ENCODE data around the gene ARHGEF6. TPM values are rescaled to one million over a fixed set of nuclear protein-coding genes. Genes with fewer than 3 reads are reported as not detected.

ARHGEF6 gene
- total RNA-seq, 1 experiment from 2014 or later, result 0.35 TPM

DNA sequence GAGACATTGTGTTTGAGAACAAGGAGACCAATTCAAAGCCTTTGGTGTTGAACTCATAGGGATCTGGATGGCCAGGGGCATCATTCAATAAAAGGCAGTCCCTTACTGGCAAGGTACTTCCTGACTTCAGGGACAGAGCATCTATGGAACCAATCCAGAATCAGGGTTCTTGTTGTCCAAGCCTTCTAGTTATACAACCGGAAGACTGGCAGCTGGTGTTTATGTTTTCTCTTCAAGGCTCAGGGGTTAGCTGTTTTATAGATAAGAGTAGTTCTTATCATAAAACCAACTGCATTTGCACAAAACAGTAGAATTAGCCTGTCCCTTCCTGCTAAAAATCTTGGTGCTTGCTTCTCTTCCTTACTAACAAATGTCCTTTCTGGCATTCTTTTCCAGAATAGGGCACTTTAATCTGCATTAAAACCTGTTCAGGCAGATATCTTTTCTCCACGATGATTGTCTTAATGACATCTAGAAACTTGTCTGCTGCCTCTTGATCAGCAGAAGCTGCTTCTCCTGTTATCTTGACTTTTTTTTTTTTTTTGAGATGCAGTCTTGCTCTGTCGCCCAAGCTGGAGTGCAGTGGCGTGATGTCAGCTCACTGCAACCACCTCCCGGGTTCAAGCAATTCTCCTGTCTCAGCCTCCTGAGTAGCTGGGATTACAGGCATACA, 38.4 kb upstream of the ARHGEF6 start:
- BruUV-seq (replicated peaks), result no TSS peak
- Mint-ChIP-seq H3K4me1 (ENCODE audit: insufficient read depth, unreplicated experiment) (no peaks in the 10 kb centered on the region), H3K4me3 (ENCODE audit: unreplicated experiment) (no peak overlapping the region), H3K27me3 (ENCODE audit: insufficient read depth, unreplicated experiment) (no peaks in the 10 kb centered on the region), H3K27ac (ENCODE audit: low read depth, unreplicated experiment) (no peak overlapping the region), H3K9me3 (ENCODE audit: unreplicated experiment) (no peaks in the 10 kb centered on the region), H3K36me3 (ENCODE audit: insufficient read depth, unreplicated experiment) (peaks cover 5% of the 10 kb centered on the region)
- TF ChIP-seq, protein P1, sequence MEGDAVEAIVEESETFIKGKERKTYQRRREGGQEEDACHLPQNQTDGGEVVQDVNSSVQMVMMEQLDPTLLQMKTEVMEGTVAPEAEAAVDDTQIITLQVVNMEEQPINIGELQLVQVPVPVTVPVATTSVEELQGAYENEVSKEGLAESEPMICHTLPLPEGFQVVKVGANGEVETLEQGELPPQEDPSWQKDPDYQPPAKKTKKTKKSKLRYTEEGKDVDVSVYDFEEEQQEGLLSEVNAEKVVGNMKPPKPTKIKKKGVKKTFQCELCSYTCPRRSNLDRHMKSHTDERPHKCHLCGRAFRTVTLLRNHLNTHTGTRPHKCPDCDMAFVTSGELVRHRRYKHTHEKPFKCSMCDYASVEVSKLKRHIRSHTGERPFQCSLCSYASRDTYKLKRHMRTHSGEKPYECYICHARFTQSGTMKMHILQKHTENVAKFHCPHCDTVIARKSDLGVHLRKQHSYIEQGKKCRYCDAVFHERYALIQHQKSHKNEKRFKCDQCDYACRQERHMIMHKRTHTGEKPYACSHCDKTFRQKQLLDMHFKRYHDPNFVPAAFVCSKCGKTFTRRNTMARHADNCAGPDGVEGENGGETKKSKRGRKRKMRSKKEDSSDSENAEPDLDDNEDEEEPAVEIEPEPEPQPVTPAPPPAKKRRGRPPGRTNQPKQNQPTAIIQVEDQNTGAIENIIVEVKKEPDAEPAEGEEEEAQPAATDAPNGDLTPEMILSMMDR (IDR thresholded peaks at IDR 0.05; ENCODE audit: unreplicated experiment), result no peak
- DNase-seq (ENCODE audit: unreplicated experiment), result no peak
- ChIA-PET POLR2A (no interaction called here), CTCF (no interaction called here)
- intact Hi-C loops (cut with micrococcal nuclease), result no loop called here

DNA sequence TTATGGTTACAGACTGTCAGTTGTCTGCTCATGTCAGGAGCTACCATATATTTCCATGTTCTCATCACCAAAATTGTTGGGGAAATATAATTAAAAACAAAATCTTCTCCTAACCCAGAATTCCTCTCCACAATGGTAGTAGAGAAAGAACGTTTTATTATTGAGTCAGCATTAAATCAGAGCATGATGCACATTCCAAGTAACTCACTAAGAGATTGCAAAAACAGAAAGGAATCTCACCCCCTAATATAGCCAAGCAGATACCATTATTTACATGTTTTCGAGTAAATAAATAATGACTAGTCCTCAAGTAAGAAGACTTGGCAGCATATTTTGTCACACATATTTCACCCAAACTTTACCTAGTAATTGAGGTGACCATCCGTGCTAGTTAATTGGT, 36.2 kb upstream of the ARHGEF6 start:
- ChIA-PET POLR2A (no interaction called here), CTCF (no interaction called here)
- H3K4me3 Mint-ChIP-seq (ENCODE audit: unreplicated experiment), result no peak overlapping the region
- H3K9me3 Mint-ChIP-seq (ENCODE audit: unreplicated experiment), result no peaks in the 10 kb centered on the region
- DNase-seq (ENCODE audit: unreplicated experiment), result no peak
- TF ChIP-seq, protein P1 (IDR thresholded peaks at IDR 0.05; ENCODE audit: unreplicated experiment), result no peak
- H3K4me1 Mint-ChIP-seq (ENCODE audit: insufficient read depth, unreplicated experiment), result no peaks in the 10 kb centered on the region
- H3K27me3 Mint-ChIP-seq (ENCODE audit: insufficient read depth, unreplicated experiment), result no peaks in the 10 kb centered on the region
- H3K27ac Mint-ChIP-seq (ENCODE audit: low read depth, unreplicated experiment), result no peak overlapping the region
- H3K36me3 Mint-ChIP-seq (ENCODE audit: insufficient read depth, unreplicated experiment), result peaks cover 5% of the 10 kb centered on the region
- BruUV-seq (replicated peaks), result no TSS peak
- intact Hi-C loops (cut with micrococcal nuclease), result no loop called here

DNA sequence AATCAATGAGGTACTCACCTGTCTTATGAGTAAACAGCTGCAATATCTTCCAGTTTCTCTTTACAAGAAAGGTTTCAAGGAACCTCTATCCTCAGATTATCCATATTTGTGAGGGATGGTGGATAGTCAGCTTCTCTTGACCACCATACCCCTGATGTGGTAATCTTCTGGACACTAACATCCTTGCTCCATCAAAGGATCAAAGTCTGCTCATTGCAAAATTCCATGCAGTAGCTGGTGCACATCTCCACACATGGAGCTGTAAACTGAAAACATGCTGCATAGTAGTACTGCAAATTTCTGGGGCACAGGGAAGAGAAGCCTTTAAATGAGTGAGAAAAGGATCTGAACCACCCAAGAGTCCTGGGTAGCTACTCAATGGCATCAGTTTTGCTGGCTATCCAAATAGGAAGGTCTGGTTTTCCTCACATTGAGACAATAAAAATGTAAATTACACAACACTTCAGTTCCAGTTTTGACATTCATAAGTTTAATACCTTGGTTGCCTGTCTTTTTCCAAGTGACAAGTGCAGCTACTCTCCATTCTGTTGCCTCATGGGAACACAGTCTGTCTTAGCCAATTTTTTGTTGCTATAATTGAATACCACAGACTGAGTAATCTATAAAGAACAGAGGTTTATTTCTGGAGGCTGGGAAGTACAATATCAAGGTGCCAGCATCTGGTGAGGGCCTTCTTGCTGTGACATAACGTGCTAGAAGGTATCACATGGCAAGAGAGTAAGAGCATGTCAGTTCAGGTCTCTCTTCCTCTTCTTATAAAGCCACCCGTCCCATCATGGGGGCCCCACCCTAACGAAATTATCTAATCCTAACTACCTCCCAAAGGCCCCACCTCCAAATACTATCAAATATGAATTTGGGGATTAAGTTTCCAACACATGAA, 34.4 kb upstream of the ARHGEF6 start:
- intact Hi-C loops (cut with micrococcal nuclease), result no loop called here
- Mint-ChIP-seq H3K4me3 (ENCODE audit: unreplicated experiment) (no peak overlapping the region), H3K4me1 (ENCODE audit: insufficient read depth, unreplicated experiment) (no peaks in the 10 kb centered on the region), H3K27ac (ENCODE audit: low read depth, unreplicated experiment) (no peak overlapping the region), H3K9me3 (ENCODE audit: unreplicated experiment) (no peaks in the 10 kb centered on the region), H3K27me3 (ENCODE audit: insufficient read depth, unreplicated experiment) (no peaks in the 10 kb centered on the region), H3K36me3 (ENCODE audit: insufficient read depth, unreplicated experiment) (peaks cover 2% of the 10 kb centered on the region)
- CTCF ChIA-PET, result no interaction called here
- no peak for DNase-seq (ENCODE audit: unreplicated experiment)
- POLR2A ChIA-PET, result no interaction called here
- BruUV-seq (replicated peaks), result no TSS peak
- TF ChIP-seq, protein P1 (IDR thresholded peaks at IDR 0.05; ENCODE audit: unreplicated experiment), result no peak

DNA sequence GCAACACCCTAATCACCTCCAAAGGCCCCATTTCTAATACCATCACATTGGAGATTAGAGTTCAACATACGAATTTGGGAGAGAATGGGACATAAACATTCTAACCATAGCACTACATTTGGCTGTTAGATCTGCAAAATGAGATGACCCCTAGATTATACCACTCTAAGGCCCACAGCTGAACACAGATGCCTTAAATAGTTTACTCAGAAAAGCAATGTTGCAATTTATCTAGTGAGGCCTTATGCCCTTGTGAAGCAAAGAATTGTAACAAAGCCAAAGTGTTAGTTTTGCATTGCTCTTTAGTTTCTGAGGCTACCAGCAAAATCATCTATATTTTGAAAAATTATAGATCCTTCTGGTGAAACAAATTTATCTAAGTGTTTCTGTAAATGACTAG, 31.6 kb upstream of the ARHGEF6 start:
- Mint-ChIP-seq H3K9me3 (ENCODE audit: unreplicated experiment) (no peaks in the 10 kb centered on the region), H3K4me3 (ENCODE audit: unreplicated experiment) (no peak overlapping the region), H3K27me3 (ENCODE audit: insufficient read depth, unreplicated experiment) (peaks cover 6% of the 10 kb centered on the region), H3K36me3 (ENCODE audit: insufficient read depth, unreplicated experiment) (no peaks in the 10 kb centered on the region), H3K27ac (ENCODE audit: low read depth, unreplicated experiment) (no peak overlapping the region), H3K4me1 (ENCODE audit: insufficient read depth, unreplicated experiment) (no peaks in the 10 kb centered on the region)
- TF ChIP-seq, protein P1 (IDR thresholded peaks at IDR 0.05; ENCODE audit: unreplicated experiment), result no peak
- CTCF ChIA-PET, result no interaction called here
- intact Hi-C loops (cut with micrococcal nuclease), result no loop called here
- BruUV-seq (replicated peaks), result no TSS peak
- POLR2A ChIA-PET, result no interaction called here
- DNase-seq (ENCODE audit: unreplicated experiment), result no peak

Data from MCF 10A (cell line).